Parathyroid adenoma (tissue), 2 donors: ENCODE measurements around the gene CNTNAP4.

Experiments
- H2AFZ ChIP-seq: fragments of 300-600 bp; sonication (generic); one replicate; pipeline ENCODE4 v1.7.0; 2017; ENCODE audit warnings: antibody characterized with exemption, mild to moderate bottlenecking
- H3K27ac ChIP-seq: fragments of 300-600 bp; sonication (generic); one replicate; pipeline ENCODE4 v1.7.0; 2017
- H3K27me3 ChIP-seq: fragments of 300-600 bp; sonication (generic); one replicate; pipeline ENCODE4 v1.7.0; 2017; ENCODE audit warnings: low read length; ENCODE audit not compliant: control insufficient read depth, insufficient read depth
- H3K36me3 ChIP-seq: fragments of 300-600 bp; sonication (generic); one replicate; pipeline ENCODE4 v1.7.0; 2017; ENCODE audit warnings: low read length; ENCODE audit not compliant: control insufficient read depth, insufficient read depth
- H3K4me1 ChIP-seq: fragments of 300-600 bp; sonication (generic); one replicate; pipeline ENCODE4 v1.7.0; 2017; ENCODE audit warnings: control low read depth
- H3K4me2 ChIP-seq: fragments of 300-600 bp; sonication (generic); one replicate; pipeline ENCODE4 v1.7.0; 2017; ENCODE audit warnings: low read length
- H3K4me3 ChIP-seq: fragments of 300-600 bp; sonication (generic); one replicate; pipeline ENCODE4 v1.7.0; 2017; ENCODE audit warnings: low read depth, low read length
- H3K79me2 ChIP-seq: fragments of 300-600 bp; sonication (generic); one replicate; pipeline ENCODE4 v1.7.0; 2017; ENCODE audit warnings: control low read depth
- H3K9ac ChIP-seq: fragments of 300-600 bp; sonication (generic); one replicate; pipeline ENCODE4 v1.7.0; 2017; ENCODE audit warnings: mild to moderate bottlenecking
- H3K9me3 ChIP-seq: fragments of 300-600 bp; sonication (generic); one replicate; pipeline ENCODE4 v1.7.0; 2017; ENCODE audit warnings: low read length; ENCODE audit not compliant: control insufficient read depth
- CTCF ChIP-seq: fragments of 300-600 bp; sonication (generic); IDR thresholded peaks from one replicate; pipeline ENCODE4 v1.7.0; 2017; ENCODE audit warnings: antibody characterized with exemption, mild to moderate bottlenecking
- donor health status: primary hyperparathyroidism.

Gene CNTNAP4

GRCh38 chr16:76276745-76277438 lies at the start of gene CNTNAP4:
Gene CNTNAP4 (plus strand): TSS chr16:76277401. CDS start chr16:76277663, 262 bp downstream.
- no peaks in the 10 kb centered on the region for H3K36me3 ChIP-seq
- H3K4me3 ChIP-seq, result no peak within 1 kb of the TSS
- H3K79me2 ChIP-seq, result no peaks in the 10 kb centered on the region
- no peak within 1 kb of the TSS for H2AFZ ChIP-seq
- no peak within 1 kb of the TSS for H3K27ac ChIP-seq
- TF ChIP-seq CTCF, result no peak
- no peak within 1 kb of the TSS for H3K4me2 ChIP-seq
- no peak within 1 kb of the TSS for H3K9ac ChIP-seq
- H3K4me1 ChIP-seq, result no peaks in the 10 kb centered on the region
- no peaks in the 10 kb centered on the region for H3K9me3 ChIP-seq
- H3K27me3 ChIP-seq, result no peaks in the 10 kb centered on the region

GRCh38 chr16:76228546-76229146 lies 48.6 kb upstream of the CNTNAP4 start:
- Histone ChIP-seq H3K4me1 (no peaks in the 10 kb centered on the region), H3K27me3 (no peaks in the 10 kb centered on the region), H3K4me2 (no peak overlapping the region), H3K9me3 (no peaks in the 10 kb centered on the region), H2AFZ (no peak overlapping the region), H3K9ac (no peak overlapping the region), H3K36me3 (no peaks in the 10 kb centered on the region), H3K27ac (no peak overlapping the region), H3K4me3 (no peak overlapping the region), H3K79me2 (no peaks in the 10 kb centered on the region)
- TF ChIP-seq CTCF, result no peak

GRCh38 chr16:76232704-76233103 lies 44.5 kb upstream of the CNTNAP4 start:
- Histone ChIP-seq H3K4me2 (no peak overlapping the region), H3K4me3 (no peak overlapping the region), H3K79me2 (no peaks in the 10 kb centered on the region), H3K9ac (no peak overlapping the region), H2AFZ (no peak overlapping the region), H3K27ac (no peak overlapping the region), H3K9me3 (no peaks in the 10 kb centered on the region), H3K36me3 (no peaks in the 10 kb centered on the region), H3K27me3 (no peaks in the 10 kb centered on the region), H3K4me1 (no peaks in the 10 kb centered on the region)
- TF ChIP-seq CTCF, result no peak

- no peak for TF ChIP-seq CTCF
- no peaks in the 10 kb centered on the region for H3K36me3 ChIP-seq
- H3K9me3 ChIP-seq, result no peaks in the 10 kb centered on the region
- no peaks in the 10 kb centered on the region for H3K27me3 ChIP-seq
- no peak overlapping the region for H3K27ac ChIP-seq
- H3K4me1 ChIP-seq, result no peaks in the 10 kb centered on the region
- no peaks in the 10 kb centered on the region for H3K79me2 ChIP-seq
- H3K4me3 ChIP-seq, result no peak overlapping the region
- H3K9ac ChIP-seq, result no peak overlapping the region
- H2AFZ ChIP-seq, result no peak overlapping the region
- no peak overlapping the region for H3K4me2 ChIP-seq
Observed at GRCh38 chr16:76235025-76235424, 42.2 kb upstream of the CNTNAP4 start.

GRCh38 chr16:76235426-76235825 lies 41.8 kb upstream of the CNTNAP4 start:
- no peak for TF ChIP-seq CTCF
- H3K36me3 ChIP-seq, result no peaks in the 10 kb centered on the region

More at GRCh38 chr16:76235426-76235825, 41.8 kb upstream of the CNTNAP4 start:
- Histone ChIP-seq H3K27ac (no peak overlapping the region), H3K4me1 (no peaks in the 10 kb centered on the region), H3K27me3 (no peaks in the 10 kb centered on the region), H3K9ac (no peak overlapping the region), H3K79me2 (no peaks in the 10 kb centered on the region), H3K9me3 (no peaks in the 10 kb centered on the region), H3K4me2 (no peak overlapping the region), H3K4me3 (no peak overlapping the region), H2AFZ (no peak overlapping the region)
